SK-N-SH treated with all-trans-retinoic acid at 6 μM for 48 hours (cell line): ENCODE data around the gene S100A3.

ENCODE experiments used
- ARNTL ChIP-seq: fragments of 450-650 bp; formaldehyde crosslinking; IDR thresholded peaks from 2 replicates; pipeline ENCODE4 v1.5.0; 2020; ENCODE audit warnings: low read depth, mild to moderate bottlenecking, moderate library complexity, borderline replicate concordance
- CSRNP3 ChIP-seq: fragments of 250-450 bp; sonication (Bioruptor Pico); IDR thresholded peaks from 2 replicates; pipeline ENCODE4 v1.5.1; 2021; ENCODE audit warnings: mild to moderate bottlenecking, moderate library complexity
- ESRRG ChIP-seq: fragments of 250-450 bp; sonication (Bioruptor Pico); IDR thresholded peaks from 2 replicates; pipeline ENCODE4 v1.6.1; 2021; ENCODE audit warnings: mild to moderate bottlenecking
- GLIS3 ChIP-seq: fragments of 250-450 bp; sonication (Bioruptor Pico); IDR thresholded peaks from 2 replicates; pipeline ENCODE4 v1.5.0; 2020; ENCODE audit warnings: mild to moderate bottlenecking, moderate library complexity
- PATZ1 ChIP-seq: fragments of 250-450 bp; sonication (Bioruptor Pico); IDR thresholded peaks from 2 replicates; pipeline ENCODE4 v1.8.0; 2020; ENCODE audit warnings: mild to moderate bottlenecking, moderate library complexity, borderline replicate concordance
- TOX ChIP-seq: fragments of 250-450 bp; sonication (Bioruptor Pico); IDR thresholded peaks from 2 replicates; pipeline ENCODE4 v1.8.0; 2021; ENCODE audit warnings: mild to moderate bottlenecking, moderate library complexity, borderline replicate concordance
- ZFP30 ChIP-seq: fragments of 450-650 bp; formaldehyde crosslinking; IDR thresholded peaks from 2 replicates; pipeline ENCODE4 v1.5.0; 2022; ENCODE audit warnings: mild to moderate bottlenecking, moderate library complexity
- ZNF8 ChIP-seq: fragments of 450-650 bp; formaldehyde crosslinking; IDR thresholded peaks from 2 replicates; pipeline ENCODE4 v1.5.0; 2020; ENCODE audit warnings: mild to moderate bottlenecking, moderate library complexity

GRCh38 chr1:153592748-153593147 is 43.7 kb upstream of the S100A3 start:
- no peak for TF ChIP-seq CSRNP3 (CRISPR knock-in tag)
- TF ChIP-seq ZFP30 (CRISPR knock-in tag), result no peak
- no peak for TF ChIP-seq PATZ1 (CRISPR knock-in tag)
- TF ChIP-seq TOX (CRISPR knock-in tag), result no peak
- TF ChIP-seq ARNTL (CRISPR knock-in tag), result no peak
- TF ChIP-seq GLIS3, result no peak
- no peak for TF ChIP-seq ZNF8
- TF ChIP-seq ESRRG (CRISPR knock-in tag), result no peak
